ENCODE data around the gene TRIM14. TPM values are rescaled to one million over a fixed set of nuclear protein-coding genes. Genes with fewer than 3 reads are reported as not detected.
"Not testable (repeated sequence)": the region's sequence is repeated elsewhere in the genome, so short reads cannot be mapped to it uniquely, and the experiment has no call there.

The TRIM14 gene
- total RNA-seq, 1 experiment from 2014 or later: 22.9 TPM

DNA sequence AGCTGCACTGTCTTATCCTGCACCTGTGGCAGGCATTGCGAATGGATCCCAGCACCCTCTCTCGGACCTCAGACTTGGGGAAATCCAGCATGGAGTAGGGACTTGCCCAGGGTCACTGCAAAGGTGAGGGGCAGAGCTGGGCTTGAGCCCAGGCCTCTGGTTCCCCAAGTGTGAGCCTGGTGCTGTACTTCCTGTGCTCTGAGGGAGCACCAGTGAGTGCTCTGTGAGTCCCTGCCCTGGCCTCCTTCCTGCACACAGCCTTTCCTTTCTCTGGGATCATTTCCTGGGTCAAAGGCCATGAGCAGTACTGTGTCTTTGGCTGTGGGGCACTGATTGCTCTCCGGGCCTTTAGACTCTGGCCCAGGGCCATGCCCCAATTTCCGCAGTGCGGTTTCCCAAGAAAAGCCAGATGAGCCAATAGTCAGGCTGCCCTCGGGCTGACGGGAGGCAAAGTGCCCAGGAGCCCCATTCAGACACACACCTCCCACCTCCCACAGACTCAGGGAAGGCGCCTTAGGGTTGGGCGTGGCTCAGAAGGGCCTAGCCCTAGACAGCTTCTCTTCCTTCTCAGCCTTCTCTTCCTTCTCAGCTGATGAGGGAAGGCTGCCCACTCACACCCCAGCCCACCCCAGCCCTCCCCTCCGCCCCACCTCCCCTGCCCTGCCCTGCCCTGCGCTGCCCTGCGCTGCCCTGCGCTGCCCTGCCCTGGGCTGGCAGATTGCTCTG, 23.3 kb upstream of the TRIM14 start:
- no peak for DNase-seq (ENCODE audit: low spot score)

DNA sequence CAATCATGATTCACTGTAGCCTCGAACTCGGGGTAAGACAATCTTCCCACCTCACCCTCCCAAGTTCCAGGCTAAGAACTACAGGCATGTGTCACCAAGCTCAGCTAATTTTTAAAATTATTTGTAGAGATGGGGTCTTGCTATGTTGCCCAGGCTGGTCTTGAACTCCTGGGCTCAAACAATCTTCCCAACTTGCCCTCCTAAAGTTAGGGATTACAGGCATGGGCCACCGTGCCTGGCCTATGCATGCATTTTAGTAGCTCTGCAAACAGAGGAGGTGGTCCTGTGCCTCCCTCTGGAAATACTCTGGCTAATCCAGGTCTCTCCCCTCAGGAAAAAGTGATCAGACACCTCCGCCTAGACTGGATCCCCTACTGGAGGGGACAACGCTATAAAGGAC, 21.5 kb upstream of the TRIM14 start:
- no peak for DNase-seq (ENCODE audit: low spot score)

DNA sequence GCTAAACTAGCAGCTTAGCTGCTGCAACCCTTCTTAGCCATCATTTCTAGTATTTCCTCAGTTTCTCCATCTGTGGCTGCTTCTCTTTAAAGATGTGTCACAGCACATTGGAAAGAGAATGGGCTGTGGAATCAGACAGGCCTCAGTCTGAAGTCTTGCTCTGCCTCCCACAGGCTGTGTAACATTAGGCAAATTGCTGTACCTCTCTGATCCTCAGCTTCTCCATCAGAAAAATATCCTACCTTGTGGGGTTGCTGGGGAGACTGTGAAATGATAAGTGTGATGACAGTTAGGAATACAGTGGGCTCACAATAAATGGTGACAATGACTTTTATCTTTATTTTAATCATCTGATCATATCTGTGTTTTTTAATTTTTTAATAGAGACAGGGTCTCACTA, 17.5 kb upstream of the TRIM14 start:
- DNase-seq (ENCODE audit: low spot score): no peak

DNA sequence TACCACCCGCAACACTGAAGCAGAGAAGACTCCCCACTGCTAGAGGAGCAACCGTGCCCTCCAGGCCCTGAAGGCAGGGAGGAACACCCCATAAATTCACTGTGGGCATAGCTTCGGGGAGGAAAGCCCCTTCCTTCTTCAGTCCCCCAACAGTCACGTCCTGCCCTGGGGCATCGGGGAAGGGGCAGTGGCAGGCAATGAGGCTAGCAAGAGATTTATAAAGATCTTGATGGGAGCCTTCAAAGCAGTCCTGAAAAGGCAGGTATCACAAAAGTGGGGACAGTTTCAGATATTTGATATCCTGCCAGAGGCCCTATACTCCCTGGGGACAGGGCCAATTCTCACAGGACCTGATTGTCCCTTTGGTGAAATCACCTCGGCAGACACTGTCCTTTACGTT, 16.9 kb upstream of the TRIM14 start:
- DNase-seq (ENCODE audit: low spot score): no peak

DNA sequence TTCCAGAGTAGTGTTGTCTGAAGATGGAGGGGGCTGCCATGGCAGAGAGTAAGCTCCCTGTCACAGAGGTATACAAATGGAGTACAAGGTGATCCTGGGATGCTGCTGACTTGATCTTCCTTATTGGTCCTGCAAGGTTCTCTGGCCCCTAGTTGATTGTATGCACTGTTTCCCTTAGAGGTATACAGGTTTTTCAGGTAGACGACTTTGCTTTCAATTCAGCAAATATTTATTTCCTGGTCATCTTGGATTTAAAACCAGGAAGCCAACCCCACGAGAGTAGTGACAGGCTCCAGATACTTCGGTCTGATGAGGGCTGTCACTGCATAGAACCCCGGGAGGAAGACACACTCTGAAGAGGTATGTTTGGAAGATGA, 16.5 kb upstream of the TRIM14 start:
- DNase-seq (ENCODE audit: low spot score): no peak

DNA sequence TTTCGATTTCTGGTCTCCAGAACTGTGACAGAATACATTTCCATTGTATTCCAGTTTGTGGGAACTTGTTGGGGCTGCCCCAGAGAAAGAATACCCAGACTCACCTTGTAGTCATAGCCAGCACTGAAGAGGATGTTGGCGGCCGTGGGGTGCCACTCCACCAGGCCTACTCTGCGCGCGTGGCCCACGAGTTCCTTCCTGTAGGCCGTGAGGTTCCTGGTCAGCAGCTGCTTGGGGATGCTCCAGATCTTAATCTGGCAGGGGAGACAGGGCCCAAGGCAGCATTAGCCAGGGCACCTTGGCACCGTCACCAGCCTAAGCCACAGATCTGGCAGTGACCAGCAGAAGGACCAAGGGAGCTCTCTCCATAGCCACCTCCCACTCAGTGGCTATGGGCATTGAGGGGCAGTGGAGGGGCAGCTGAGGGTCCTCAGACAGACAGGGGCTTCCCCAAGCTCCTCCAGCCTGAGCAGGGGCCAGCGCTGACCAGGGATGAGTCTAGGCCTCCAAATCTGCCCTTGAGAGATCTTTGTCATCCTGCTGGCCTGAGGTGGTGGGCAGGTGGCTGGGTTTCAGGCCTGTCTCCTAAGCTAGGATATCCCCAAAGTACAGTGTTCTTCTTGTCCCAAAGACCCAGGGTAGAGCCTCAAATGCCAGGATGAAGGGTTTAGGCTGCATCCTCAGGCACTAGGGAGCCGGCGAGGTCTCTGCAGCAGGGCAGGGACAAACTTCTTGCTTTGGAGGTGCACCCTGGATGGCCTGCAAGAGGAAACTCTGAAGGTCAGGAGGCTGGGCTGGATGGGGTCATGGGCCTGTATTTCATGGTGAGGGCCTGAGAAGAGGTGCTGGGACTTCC, 15.9 kb upstream of the TRIM14 start:
- no peak for DNase-seq (ENCODE audit: low spot score)

DNA sequence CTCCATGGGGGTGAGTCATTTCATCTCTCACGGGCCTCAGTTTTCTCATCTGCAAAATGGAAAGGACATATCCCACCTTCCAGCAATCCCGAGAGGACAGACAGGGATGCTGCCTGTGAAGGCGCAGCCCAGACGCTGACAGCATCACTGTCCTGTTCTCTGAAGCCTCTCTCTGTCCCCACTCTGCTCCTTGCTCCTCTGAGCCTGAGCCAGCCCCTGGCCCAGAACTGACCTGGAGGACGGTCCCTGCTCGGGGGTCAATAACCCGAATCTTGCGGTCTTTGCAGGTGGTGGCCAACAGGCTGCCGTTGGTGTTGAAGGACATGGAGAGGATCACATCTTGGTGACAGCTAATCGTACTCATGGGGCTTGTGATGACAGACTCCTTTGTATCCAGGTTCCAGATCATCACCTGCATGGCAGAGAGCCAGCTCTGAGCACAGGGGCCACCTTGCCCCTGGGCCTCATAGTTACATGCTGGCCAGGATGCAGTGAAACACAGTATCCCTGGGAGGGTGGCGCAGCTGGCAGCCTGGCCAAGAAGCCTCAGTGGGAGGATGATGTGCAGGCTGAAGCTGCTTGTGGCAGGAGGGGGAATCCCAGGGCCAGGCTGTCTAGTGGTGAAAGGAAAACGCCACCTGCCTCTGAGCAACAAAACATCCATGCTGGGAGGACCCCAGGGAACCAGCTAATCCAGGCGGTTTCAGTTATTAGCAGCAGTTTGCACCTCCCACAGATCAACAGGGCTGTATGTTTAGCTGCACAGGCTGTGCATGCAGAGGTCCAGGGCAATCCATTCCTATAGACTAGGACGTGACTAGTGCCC, 14.0 kb upstream of the TRIM14 start:
- no peak for DNase-seq (ENCODE audit: low spot score)

DNA sequence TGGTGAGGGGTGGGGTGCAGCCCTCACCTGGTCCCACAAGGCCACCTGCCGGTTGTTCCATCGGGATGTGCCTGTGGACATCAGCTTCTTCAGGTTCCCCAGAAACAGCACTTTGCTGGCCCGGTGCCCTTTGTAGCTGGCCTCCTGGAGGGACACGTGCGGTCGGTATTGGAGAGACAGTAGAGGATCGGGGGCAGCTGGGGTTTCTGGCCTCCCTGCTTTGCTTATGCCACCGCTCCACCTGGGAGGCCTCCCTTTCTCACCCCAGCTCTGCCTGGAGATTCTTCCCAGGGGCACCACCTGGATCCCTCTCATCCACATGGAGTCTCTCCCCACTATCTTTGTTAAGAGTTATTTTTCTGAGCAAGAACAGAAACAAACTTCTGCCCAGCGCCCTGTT, 13.1 kb upstream of the TRIM14 start:
- no peak for DNase-seq (ENCODE audit: low spot score)

DNA sequence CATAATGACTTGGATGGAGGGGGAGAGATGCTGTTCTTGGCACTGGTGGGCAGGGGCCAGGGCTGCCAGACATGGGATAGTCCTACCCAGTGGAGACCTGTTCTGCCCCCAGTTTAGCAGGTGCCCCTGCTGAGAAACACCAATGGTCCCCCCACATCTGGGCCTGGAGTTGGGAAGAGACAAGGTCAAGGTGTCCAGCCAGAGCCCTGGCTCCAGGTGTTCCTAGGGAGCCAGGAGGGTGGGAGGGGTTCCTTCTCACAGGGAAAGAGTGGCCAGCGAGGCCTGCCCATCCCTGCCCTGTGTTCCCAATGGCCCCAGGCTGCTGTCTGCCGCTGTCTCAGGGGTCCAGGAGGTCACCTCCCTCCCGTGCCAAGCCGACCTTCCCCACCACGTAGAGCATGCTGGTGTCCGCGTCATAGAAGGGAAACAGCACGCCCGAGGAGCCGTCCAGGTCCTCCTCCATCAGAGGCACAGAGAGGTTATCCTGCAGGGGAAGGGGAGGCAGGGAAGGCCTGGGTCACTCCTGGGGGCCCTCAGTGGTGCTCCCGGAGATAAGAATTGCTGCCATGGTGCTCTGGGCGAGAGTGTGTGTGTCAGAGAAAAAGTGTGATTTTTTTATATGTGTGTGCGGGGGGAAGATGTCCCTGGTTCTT, 11.7 kb upstream of the TRIM14 start:
- no peak for DNase-seq (ENCODE audit: low spot score)

DNA sequence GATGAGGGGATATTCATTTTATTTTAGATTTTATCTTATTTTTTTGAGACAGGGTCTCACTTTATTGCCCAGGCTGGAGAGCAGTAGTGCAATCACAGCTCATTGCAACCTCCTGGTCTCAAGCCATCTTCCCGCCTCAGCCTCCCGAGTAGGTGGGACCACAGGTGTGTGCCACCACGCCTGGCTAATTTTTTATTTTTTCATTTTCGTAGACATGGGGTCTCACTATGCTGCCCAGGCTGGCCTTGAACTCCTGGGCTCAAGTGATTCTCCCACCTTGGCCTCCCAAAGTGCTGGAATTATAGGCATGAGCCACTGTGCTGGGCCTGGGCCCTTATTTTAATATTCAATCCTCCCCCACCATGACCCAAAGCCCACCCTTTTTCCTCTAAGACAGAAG, 11.0 kb upstream of the TRIM14 start:
- DNase-seq (ENCODE audit: low spot score): not testable (repeated sequence)

DNA sequence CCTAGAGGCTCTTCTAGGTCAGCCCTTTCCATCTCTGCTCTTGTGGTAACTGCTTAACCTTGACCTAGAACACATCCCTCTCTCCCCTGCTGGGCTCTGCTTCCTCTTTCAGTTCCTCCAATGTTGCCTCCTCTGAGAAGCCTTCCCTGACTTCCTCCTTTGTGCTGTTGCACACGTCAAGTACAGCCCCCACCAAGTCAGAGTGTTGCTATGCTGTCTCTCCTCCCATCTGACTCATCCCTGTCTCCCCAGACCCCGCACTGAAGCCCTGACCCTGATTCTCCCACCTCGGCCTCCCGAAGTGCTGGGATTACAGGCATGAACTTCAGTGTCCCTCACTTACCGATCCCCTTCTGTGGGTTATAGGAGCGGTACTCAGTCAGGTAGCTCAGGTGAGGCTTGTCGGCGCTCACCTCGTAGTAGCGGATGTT, 10.4 kb upstream of the TRIM14 start:
- DNase-seq (ENCODE audit: low spot score): peak; percentile 34

DNA sequence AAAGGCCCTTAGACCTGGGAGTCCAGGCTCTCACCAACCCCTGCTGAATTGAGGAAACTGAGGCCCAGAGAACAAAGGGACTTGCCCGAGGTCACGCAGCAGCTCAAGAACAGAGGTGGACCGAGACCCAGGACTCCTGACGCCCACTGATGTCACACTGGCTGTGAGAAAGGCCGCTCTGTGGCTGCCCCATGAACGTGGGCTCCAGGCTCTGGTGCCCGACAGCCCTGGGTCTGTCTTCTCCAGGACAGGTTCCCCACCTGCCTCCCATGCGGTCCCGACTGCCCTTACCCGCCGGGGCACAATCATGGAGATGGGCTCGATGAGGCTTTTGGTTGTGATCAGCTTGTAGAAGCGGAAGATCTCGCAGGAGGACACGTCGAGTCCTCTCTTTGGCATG, 9.3 kb upstream of the TRIM14 start:
- no peak for DNase-seq (ENCODE audit: low spot score)

DNA sequence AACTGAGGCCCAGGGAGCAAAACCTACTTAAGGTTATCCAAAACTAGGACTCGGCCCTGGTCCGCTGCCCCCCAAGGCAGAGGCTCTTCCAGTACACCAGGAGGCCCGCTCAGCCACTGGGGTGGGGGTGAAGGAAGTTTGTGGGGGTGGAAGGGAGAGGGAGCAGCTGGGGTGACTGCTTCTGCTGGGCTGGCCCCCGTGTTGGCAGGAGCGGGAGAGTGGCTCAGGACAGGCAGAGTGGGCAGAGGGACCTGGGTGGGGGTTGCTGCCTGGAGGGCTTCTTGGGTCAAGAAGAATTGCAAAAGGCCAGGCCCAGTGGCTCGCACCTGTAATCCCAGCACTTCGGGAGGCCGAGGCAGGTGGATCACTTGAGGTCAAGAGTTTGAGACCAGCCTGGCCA, 8.2 kb upstream of the TRIM14 start:
- DNase-seq (ENCODE audit: low spot score): no peak

DNA sequence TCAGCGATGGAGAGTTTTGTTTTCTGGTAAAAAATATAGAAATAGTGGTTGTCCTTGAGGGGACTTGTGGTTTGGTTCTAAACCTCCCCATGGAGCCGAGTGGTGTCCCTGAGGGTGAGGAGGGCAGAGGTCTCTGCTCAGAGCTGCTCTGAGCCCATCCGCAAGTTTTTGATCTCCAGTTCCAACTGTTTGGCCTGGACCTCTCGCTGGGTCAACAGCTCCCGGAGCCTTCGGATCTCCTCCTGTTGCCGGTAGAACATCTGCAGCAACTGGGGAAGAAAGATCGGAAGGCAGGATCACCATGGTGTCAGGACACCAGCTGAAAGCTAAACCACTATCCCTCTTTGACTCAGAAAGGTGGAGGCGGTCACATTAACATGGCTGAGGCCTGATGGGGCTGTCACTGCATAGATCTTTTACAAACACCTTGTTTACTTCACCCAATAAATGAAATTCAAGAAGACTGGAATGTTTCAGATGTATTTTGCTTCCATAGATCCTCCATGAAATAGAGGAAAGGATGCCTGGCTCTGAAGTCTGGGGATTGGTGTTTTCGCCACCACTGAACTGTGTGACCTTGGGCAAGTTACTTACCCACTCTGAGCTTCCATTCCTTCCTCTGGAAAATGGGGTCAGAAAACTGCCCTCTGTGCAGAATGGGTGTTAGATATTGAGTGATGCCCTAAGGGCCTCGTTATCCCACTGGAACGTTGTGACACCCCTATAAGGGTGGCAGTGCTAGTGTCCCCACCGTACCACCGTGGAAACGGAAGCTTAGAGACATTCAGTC, 5.8 kb upstream of the TRIM14 start:
- no peak for DNase-seq (ENCODE audit: low spot score)

DNA sequence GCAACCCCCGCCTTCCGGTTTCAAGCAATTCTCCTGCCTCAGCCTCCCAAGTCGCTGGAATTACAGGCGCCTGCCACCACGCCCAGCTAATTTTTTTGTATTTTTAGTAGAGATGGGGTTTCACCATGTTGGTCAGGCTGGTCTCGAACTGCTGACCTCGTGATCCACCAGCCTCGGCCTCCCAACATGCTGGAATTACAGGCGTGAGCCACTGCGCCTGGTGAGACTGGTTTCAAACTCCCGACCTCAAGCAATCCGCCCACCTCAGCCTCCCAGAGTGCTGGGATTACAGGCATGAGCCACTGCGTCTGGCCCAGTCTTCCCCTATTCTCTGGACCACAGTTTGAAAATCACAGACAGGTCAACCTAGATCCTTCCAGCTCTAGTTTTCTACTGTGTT, 5.1 kb upstream of the TRIM14 start:
- DNase-seq (ENCODE audit: low spot score): not testable (repeated sequence)

DNA sequence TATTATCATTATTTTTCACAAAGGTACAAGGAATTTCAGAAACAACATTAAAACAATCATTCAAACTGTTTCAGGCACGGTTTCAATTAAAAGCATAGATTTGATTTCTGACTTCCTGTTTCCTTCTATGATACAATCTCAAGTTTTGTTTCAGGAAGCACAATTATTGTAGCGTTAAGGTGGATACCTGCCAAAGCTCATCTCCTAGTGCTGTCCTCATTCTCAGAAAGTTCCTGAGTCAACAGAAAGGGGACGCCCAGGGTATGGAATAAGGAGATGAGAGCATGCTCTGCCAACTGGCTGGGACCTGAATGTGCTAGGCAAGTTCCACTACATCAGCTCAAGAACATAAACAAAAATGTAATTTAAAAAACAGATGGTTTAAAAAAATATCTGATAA, 2.0 kb upstream of the TRIM14 start:
- DNase-seq (ENCODE audit: low spot score): no peak

DNA sequence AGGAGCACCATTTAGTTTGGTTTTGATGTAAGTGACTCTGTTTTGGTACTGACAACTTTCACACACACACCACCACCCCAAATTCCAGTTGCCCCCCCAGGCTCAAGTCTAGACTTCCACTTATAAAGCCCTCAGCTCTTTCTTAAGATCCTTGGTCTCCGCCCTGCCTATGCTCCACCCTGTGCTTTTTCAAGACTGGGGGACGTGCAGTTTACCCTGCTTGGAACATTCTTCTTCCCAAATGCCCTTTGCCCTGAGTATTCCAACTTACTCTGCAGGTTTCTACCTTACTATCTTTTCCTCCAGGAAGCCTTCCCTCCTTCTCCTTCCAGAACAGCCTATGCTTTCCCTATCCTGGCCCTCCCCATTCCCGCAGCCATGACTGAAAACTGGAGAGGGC, 1.5 kb upstream of the TRIM14 start:
- no peak for DNase-seq (ENCODE audit: low spot score)

DNA sequence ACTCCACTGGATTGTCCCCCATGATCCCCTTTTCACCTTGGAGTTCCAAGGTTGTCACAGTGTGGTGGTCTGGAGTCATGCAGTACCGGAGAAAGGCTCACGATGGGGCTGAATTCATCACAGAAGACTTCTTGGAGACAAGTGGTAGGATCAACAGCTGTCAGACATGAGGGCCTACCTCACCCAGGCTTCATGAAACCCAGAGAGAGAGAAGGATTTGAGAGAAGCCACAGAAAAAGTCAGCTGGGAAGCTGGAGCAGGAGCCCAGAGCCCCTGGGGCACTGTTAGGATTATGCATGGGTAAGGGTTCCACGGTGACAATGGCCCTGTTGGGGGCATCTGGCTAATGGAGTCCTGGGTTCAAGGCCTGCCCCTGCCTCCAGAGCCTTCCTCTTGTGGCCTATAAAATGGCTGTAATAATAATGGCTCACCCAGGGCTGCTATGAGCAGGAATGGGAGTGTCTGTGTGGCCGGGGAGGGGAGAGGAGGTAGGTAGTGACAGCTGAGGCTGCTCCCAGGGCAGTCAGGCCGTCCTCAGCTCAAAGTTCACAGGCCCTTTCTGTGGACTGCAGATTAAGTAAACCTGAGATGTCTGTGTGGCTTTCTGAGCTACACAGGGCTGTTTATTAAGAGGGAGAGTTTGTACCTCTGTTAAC, 910 bp downstream of the TRIM14 start:
- DNase-seq (ENCODE audit: low spot score): no peak

DNA sequence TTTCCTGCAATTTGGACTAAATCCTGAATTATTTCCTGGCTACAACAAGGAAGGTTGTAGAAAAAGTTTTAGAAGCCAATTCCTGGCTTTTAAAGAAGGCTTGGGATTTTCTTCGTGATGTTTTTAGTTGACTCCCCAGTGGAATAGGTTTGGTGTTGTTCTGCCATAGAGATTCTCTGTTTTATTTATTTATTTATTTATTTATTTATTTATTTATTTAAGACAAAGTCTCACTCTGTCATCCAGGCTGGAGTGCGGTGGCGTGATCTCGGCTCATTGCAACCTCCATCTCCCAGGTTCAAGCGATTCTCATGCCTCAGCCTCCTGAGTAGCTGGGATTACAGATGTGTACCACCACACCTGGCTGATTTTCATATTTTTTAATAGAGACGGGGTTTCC, 1.9 kb downstream of the TRIM14 start:
- DNase-seq (ENCODE audit: low spot score): not testable (repeated sequence)

DNA sequence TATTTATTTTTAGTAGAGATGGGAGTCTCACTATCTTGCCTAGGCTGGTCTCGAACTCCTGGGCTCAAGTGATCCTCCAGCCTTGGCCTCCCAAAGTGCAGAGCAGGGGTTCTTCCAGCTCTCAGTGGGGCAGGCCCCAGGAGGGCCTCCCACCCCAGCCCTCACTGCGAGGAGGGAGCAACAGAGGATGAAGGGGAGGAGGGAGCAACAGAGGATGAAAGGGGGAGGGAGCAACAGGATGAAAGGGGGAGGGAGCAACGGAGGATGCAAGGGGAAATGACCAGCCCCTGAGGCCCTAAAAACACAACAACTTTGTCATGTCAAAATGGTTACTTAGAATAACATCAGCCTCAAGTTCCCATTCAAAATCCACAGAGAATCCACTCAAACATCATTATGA, 10.0 kb downstream of the TRIM14 start:
- DNase-seq (ENCODE audit: low spot score): no peak
